ENCODE data around the gene SFTPB. TPM values are rescaled to one million over a fixed set of nuclear protein-coding genes. Genes with fewer than 3 reads are reported as not detected.

The SFTPB gene
- total RNA-seq, 1 experiment from 2014 or later = not detected

DNA sequence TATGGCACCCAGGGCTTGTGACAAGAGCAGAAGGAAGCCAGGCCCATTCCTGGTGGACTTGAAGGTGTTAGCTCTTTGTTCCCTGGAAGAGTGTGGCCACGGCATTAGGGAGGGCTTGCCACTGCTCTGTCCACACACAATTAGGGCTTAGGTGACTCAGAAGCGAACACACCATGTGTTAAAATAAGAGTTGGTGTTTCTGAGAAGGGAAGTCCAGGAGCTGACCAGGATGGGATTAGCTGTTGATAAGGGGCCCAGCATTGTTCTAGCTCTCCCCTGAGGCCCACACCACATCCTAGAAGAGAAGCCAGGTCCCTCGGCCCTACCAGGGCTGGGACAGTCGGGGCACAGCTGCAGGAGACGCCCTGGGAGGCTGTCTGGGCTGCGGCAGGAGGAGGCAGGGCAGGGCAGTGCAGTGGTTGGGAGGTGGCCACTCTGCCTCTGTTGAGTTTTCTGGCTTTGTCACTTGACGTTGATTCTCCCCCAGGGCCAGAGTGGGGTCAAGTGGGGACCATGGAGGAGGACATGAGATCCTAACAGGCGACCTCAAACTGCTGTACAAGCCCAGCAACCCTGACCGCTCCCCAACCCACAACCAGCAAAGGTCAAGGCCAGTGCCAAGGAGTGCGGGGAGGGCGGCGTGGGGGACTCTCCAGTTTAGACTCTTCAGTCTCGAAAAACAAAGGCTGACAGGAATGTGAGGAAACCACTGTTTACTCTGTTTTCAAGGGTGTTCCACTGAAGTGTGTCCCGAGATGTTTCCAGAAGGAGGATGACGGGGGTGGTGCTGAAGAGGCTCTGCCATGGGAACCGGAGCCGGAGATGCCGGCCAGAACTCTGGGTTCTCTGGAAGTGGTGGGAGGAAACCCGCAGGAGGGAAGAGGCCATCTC lies 42.9 kb upstream of the SFTPB start:
- intact Hi-C loops (cut with micrococcal nuclease; ENCODE audit: unreplicated experiment) = no loop called here
- no peaks in the 10 kb centered on the region for H3K36me3 ChIP-seq (ENCODE audit: low read depth)
- no peaks in the 10 kb centered on the region for H3K9me2 ChIP-seq (ENCODE audit: insufficient read depth)
- no TSS peak for BruUV-seq (replicated peaks)
- no peak overlapping the region for H2AFZ ChIP-seq
- H3K4me2 ChIP-seq = no peak overlapping the region
- no peak for DNase-seq
- H3K79me2 ChIP-seq (ENCODE audit: low read depth) = no peaks in the 10 kb centered on the region
- peaks cover 22% of the 10 kb centered on the region for H3K4me1 ChIP-seq (replicated peaks; ENCODE audit: insufficient read depth)
- H3F3A ChIP-seq (ENCODE audit: insufficient read depth, low read depth) = peaks cover 6% of the 10 kb centered on the region
- no peaks in the 10 kb centered on the region for H3K9me3 ChIP-seq (ENCODE audit: insufficient read depth, low read depth)
- no peaks in the 10 kb centered on the region for H3K27me3 ChIP-seq (ENCODE audit: insufficient read depth, low read depth)
- H3K4me3 ChIP-seq = no peak overlapping the region
- H4K20me1 ChIP-seq (ENCODE audit: insufficient read depth) = no peaks in the 10 kb centered on the region
- POLR2A ChIA-PET (ENCODE audit: unreplicated experiment) = no interaction called here
- CTCF ChIA-PET = no interaction called here
- H3K27ac ChIP-seq = no peak overlapping the region
- TF ChIP-seq, protein P1, sequence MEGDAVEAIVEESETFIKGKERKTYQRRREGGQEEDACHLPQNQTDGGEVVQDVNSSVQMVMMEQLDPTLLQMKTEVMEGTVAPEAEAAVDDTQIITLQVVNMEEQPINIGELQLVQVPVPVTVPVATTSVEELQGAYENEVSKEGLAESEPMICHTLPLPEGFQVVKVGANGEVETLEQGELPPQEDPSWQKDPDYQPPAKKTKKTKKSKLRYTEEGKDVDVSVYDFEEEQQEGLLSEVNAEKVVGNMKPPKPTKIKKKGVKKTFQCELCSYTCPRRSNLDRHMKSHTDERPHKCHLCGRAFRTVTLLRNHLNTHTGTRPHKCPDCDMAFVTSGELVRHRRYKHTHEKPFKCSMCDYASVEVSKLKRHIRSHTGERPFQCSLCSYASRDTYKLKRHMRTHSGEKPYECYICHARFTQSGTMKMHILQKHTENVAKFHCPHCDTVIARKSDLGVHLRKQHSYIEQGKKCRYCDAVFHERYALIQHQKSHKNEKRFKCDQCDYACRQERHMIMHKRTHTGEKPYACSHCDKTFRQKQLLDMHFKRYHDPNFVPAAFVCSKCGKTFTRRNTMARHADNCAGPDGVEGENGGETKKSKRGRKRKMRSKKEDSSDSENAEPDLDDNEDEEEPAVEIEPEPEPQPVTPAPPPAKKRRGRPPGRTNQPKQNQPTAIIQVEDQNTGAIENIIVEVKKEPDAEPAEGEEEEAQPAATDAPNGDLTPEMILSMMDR (conservative IDR thresholded peaks at IDR 0.05) = no peak
- no peak for TF ChIP-seq EZH2 (IDR thresholded peaks at IDR 0.05; ENCODE audit: low read depth)

DNA sequence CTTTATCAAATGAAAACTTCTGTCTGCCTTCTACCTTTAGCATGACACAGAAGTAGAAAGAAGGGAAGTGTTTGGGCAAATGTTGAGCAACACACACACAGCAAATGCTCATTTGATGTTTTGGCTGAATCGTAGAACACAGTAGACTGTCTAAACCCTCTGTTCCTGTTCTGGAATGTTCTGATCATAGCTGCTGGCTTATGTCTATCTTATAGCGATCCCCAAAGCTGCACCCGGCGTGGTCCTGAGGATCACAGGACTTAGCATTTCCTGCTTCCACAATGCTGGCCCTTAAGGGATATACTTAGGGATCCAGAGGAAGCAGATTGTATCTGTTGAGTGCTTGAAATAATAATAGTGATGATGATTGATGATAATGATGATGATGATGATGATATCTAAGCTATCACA lies 41.4 kb upstream of the SFTPB start:
- no TSS peak for BruUV-seq (replicated peaks)
- no peaks in the 10 kb centered on the region for H3K36me3 ChIP-seq (ENCODE audit: low read depth)
- H2AFZ ChIP-seq = no peak overlapping the region
- DNase-seq = no peak
- TF ChIP-seq EZH2 (IDR thresholded peaks at IDR 0.05; ENCODE audit: low read depth) = no peak
- TF ChIP-seq, protein P1 (conservative IDR thresholded peaks at IDR 0.05) = no peak
- H3K4me1 ChIP-seq (replicated peaks; ENCODE audit: insufficient read depth) = peaks cover 37% of the 10 kb centered on the region
- peaks cover 14% of the 10 kb centered on the region for H3F3A ChIP-seq (ENCODE audit: insufficient read depth, low read depth)
- ChIA-PET CTCF (interaction anchor here (3.4 kb wide), 1 partner anchor 30 kb away, joined by 28 read pairs; no protein-coding TSS in a partner anchor), POLR2A (ENCODE audit: unreplicated experiment) (interaction anchor here (0.6 kb wide), 1 partner anchor 907 kb away, joined by 5 read pairs; no protein-coding TSS in a partner anchor)
- H3K9me3 ChIP-seq (ENCODE audit: insufficient read depth, low read depth) = no peaks in the 10 kb centered on the region
- no peak overlapping the region for H3K4me2 ChIP-seq
- no peaks in the 10 kb centered on the region for H3K9me2 ChIP-seq (ENCODE audit: insufficient read depth)
- no peak overlapping the region for H3K4me3 ChIP-seq
- H3K27me3 ChIP-seq (ENCODE audit: insufficient read depth, low read depth) = no peaks in the 10 kb centered on the region
- no peaks in the 10 kb centered on the region for H4K20me1 ChIP-seq (ENCODE audit: insufficient read depth)
- intact Hi-C loops (cut with micrococcal nuclease; ENCODE audit: unreplicated experiment) = loop anchor here (5.0 kb wide), 1 partner anchor 297 kb away; the partner anchor contains the start of gene CAPG
- H3K27ac ChIP-seq = no peak overlapping the region
- no peaks in the 10 kb centered on the region for H3K79me2 ChIP-seq (ENCODE audit: low read depth)

DNA sequence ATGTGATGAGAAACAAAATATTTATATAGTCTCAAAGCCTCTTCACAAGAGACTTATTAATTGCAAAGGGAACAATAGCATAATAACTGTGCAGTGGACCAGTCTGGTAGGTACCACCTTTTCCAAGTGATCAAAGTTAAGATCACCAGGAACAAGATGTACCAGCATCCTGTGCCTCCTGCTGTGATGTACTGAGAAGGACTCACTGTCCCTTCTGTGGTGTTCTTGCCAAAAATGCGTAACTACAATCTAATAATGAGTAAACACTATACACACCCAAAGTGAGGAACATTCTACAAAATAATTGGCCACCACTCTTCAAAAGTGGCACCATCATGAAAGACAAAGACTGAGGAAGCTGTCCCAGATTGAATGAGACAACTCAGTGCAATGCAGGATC lies 40.6 kb upstream of the SFTPB start:
- TF ChIP-seq, protein P1 (conservative IDR thresholded peaks at IDR 0.05) = no peak
- no peak for TF ChIP-seq EZH2 (IDR thresholded peaks at IDR 0.05; ENCODE audit: low read depth)
- peaks cover 37% of the 10 kb centered on the region for H3K4me1 ChIP-seq (replicated peaks; ENCODE audit: insufficient read depth)
- POLR2A ChIA-PET (ENCODE audit: unreplicated experiment) = no interaction called here
- H3F3A ChIP-seq (ENCODE audit: insufficient read depth, low read depth) = peaks cover 14% of the 10 kb centered on the region
- no peaks in the 10 kb centered on the region for H3K9me3 ChIP-seq (ENCODE audit: insufficient read depth, low read depth)
- intact Hi-C loops (cut with micrococcal nuclease; ENCODE audit: unreplicated experiment) = loop anchor here (5.0 kb wide), 1 partner anchor 296 kb away; the partner anchor contains the start of gene CAPG
- no peaks in the 10 kb centered on the region for H4K20me1 ChIP-seq (ENCODE audit: insufficient read depth)
- H3K4me2 ChIP-seq = no peak overlapping the region
- no peak overlapping the region for H3K4me3 ChIP-seq
- H3K9me2 ChIP-seq (ENCODE audit: insufficient read depth) = no peaks in the 10 kb centered on the region
- CTCF ChIA-PET = interaction anchor here (1.7 to 3.4 kb wide), 2 partner anchors 27 to 29 kb away, joined by 4 to 28 read pairs; no protein-coding TSS in a partner anchor
- no peak for DNase-seq
- no peaks in the 10 kb centered on the region for H3K27me3 ChIP-seq (ENCODE audit: insufficient read depth, low read depth)
- BruUV-seq (replicated peaks) = no TSS peak
- H3K36me3 ChIP-seq (ENCODE audit: low read depth) = no peaks in the 10 kb centered on the region
- H3K79me2 ChIP-seq (ENCODE audit: low read depth) = no peaks in the 10 kb centered on the region
- no peak overlapping the region for H3K27ac ChIP-seq
- no peak overlapping the region for H2AFZ ChIP-seq

All from PC-9 (cell line).